ENCODE results near the gene INSIG2. TPM values are rescaled to one million over a fixed set of nuclear protein-coding genes. Genes with fewer than 3 reads are reported as not detected.

The INSIG2 gene
- total RNA-seq, 1 experiment from 2014 or later: 12.2 TPM

- H3K27me3 Mint-ChIP-seq (ENCODE audit: insufficient read depth, unreplicated experiment): peaks cover 13% of the 10 kb centered on the region
- no peak overlapping the region for H3K4me3 ChIP-seq (ENCODE audit: low read depth, low read length)
- H3K4me3 Mint-ChIP-seq (ENCODE audit: unreplicated experiment): no peak overlapping the region
- H3K27me3 ChIP-seq (replicated peaks; ENCODE audit: control insufficient read depth, insufficient read depth, low read length): no peaks in the 10 kb centered on the region; the same call in 1 of the 2 replicates
- CTCF ChIA-PET: interaction anchor here (0.6 kb wide), 1 partner anchor 17 kb away, joined by 5 read pairs; no protein-coding TSS in a partner anchor
- no peaks in the 10 kb centered on the region for H3K4me1 ChIP-seq
- H3K9me3 Mint-ChIP-seq (ENCODE audit: unreplicated experiment): no peaks in the 10 kb centered on the region
- intact Hi-C loops (cut with micrococcal nuclease; ENCODE audit: unreplicated experiment): loop anchor here (5.0 to 10.0 kb wide), 2 partner anchors 138 to 176 kb away; no protein-coding TSS in a partner anchor
- H3K4me1 Mint-ChIP-seq (ENCODE audit: low read depth, unreplicated experiment): no peaks in the 10 kb centered on the region
- H3K9me3 ChIP-seq: no peaks in the 10 kb centered on the region
- no peak for DNase-seq
- no peak overlapping the region for H3K27ac Mint-ChIP-seq (ENCODE audit: unreplicated experiment)
- H3K36me3 ChIP-seq (ENCODE audit: control insufficient read depth, insufficient read depth, low read length): no peaks in the 10 kb centered on the region
- no TSS peak for BruUV-seq (replicated peaks)
- TF ChIP-seq CTCF (IDR thresholded peaks at IDR 0.05; ENCODE audit: insufficient read depth in 1 of 2, low read depth in 1 of 2, low read length in 1 of 2, severe bottlenecking in 1 of 2, unreplicated experiment in 1 of 2): no peak
- POLR2A ChIA-PET: no interaction called here
- H3K36me3 Mint-ChIP-seq (ENCODE audit: insufficient read depth, unreplicated experiment): no peaks in the 10 kb centered on the region
These were observed 39.0 kb upstream of the INSIG2 start for GRCh38 chr2:118049140-118049815.

- Histone ChIP-seq H3K36me3 (ENCODE audit: control insufficient read depth, insufficient read depth, low read length) (no peaks in the 10 kb centered on the region), H3K4me3 (ENCODE audit: low read depth, low read length) (no peak overlapping the region), H3K27me3 (replicated peaks; ENCODE audit: control insufficient read depth, insufficient read depth, low read length) (no peaks in the 10 kb centered on the region; the same call in 1 of the 2 replicates), H3K9me3 (no peaks in the 10 kb centered on the region), H3K4me1 (no peaks in the 10 kb centered on the region)
- Mint-ChIP-seq H3K9me3 (ENCODE audit: unreplicated experiment) (no peaks in the 10 kb centered on the region), H3K4me1 (ENCODE audit: low read depth, unreplicated experiment) (no peaks in the 10 kb centered on the region), H3K36me3 (ENCODE audit: insufficient read depth, unreplicated experiment) (no peaks in the 10 kb centered on the region), H3K27me3 (ENCODE audit: insufficient read depth, unreplicated experiment) (peaks cover 9% of the 10 kb centered on the region), H3K4me3 (ENCODE audit: unreplicated experiment) (no peak overlapping the region), H3K27ac (ENCODE audit: unreplicated experiment) (no peak overlapping the region)
- DNase-seq: no peak
- POLR2A ChIA-PET: no interaction called here
- CTCF ChIA-PET: no interaction called here
- intact Hi-C loops (cut with micrococcal nuclease; ENCODE audit: unreplicated experiment): loop anchor here (5.0 to 10.0 kb wide), 2 partner anchors 138 to 175 kb away; no protein-coding TSS in a partner anchor
- BruUV-seq (replicated peaks): no TSS peak
- TF ChIP-seq CTCF (IDR thresholded peaks at IDR 0.05; ENCODE audit: insufficient read depth in 1 of 2, low read depth in 1 of 2, low read length in 1 of 2, severe bottlenecking in 1 of 2, unreplicated experiment in 1 of 2): no peak
These were observed 38.5 kb upstream of the INSIG2 start for GRCh38 chr2:118049816-118050140.

GRCh38 chr2:118050386-118050785 lies 37.9 kb upstream of the INSIG2 start:
- H3K36me3 ChIP-seq (ENCODE audit: control insufficient read depth, insufficient read depth, low read length): no peaks in the 10 kb centered on the region
- DNase-seq: no peak
- Mint-ChIP-seq H3K27me3 (ENCODE audit: insufficient read depth, unreplicated experiment) (peaks cover 9% of the 10 kb centered on the region), H3K27ac (ENCODE audit: unreplicated experiment) (no peak overlapping the region), H3K4me3 (ENCODE audit: unreplicated experiment) (no peak overlapping the region), H3K4me1 (ENCODE audit: low read depth, unreplicated experiment) (no peaks in the 10 kb centered on the region), H3K36me3 (ENCODE audit: insufficient read depth, unreplicated experiment) (no peaks in the 10 kb centered on the region), H3K9me3 (ENCODE audit: unreplicated experiment) (no peaks in the 10 kb centered on the region)
- no peak overlapping the region for H3K4me3 ChIP-seq (ENCODE audit: low read depth, low read length)
- no TSS peak for BruUV-seq (replicated peaks)
- H3K9me3 ChIP-seq: no peaks in the 10 kb centered on the region
- H3K27me3 ChIP-seq (replicated peaks; ENCODE audit: control insufficient read depth, insufficient read depth, low read length): no peaks in the 10 kb centered on the region; the same call in 1 of the 2 replicates
- no peaks in the 10 kb centered on the region for H3K4me1 ChIP-seq
- CTCF ChIA-PET: no interaction called here
- TF ChIP-seq CTCF (IDR thresholded peaks at IDR 0.05; ENCODE audit: insufficient read depth in 1 of 2, low read depth in 1 of 2, low read length in 1 of 2, severe bottlenecking in 1 of 2, unreplicated experiment in 1 of 2): no peak
- POLR2A ChIA-PET: no interaction called here
- intact Hi-C loops (cut with micrococcal nuclease; ENCODE audit: unreplicated experiment): no loop called here
